NT2/D1 (cell line): ENCODE measurements around the gene MTHFD1.
A peak's percentile ranks its signal among the peaks of the same experiment; 100 is the strongest.

Source experiments
- DNase-seq: peaks from one replicate; pipeline ENCODE4 v3.0.0-alpha.2; 2011; ENCODE audit warnings: low read depth, low spot score
- H3K27me3 ChIP-seq: 2 replicates; pipeline ENCODE4 v1.6.0; 2011; ENCODE audit warnings: mild to moderate bottlenecking; ENCODE audit not compliant: insufficient read length, insufficient read depth
- H3K36me3 ChIP-seq: 2 replicates; pipeline ENCODE4 v1.6.1; 2011; ENCODE audit warnings: mild to moderate bottlenecking, low read length, mixed read lengths; ENCODE audit not compliant: insufficient read depth, insufficient read length
- H3K4me1 ChIP-seq: 2 replicates; pipeline ENCODE4 v1.5.1; 2011; ENCODE audit not compliant: insufficient read depth, insufficient read length
- H3K4me3 ChIP-seq: 2 replicates; pipeline ENCODE4 v1.5.1; 2011; ENCODE audit warnings: low read depth; ENCODE audit not compliant: insufficient read length
- H3K9ac ChIP-seq: 2 replicates; pipeline ENCODE4 v1.6.0; 2011; ENCODE audit warnings: low read depth; ENCODE audit not compliant: insufficient read length
- H3K9me3 ChIP-seq: 2 replicates; pipeline ENCODE4 v1.5.1; 2011; ENCODE audit warnings: mild to moderate bottlenecking, low read length; ENCODE audit not compliant: insufficient read depth
- SUZ12 ChIP-seq: IDR thresholded peaks from 2 replicates; pipeline ENCODE4 v1.6.1; 2011; ENCODE audit not compliant: insufficient read length, insufficient read depth; ENCODE audit errors: extremely low read depth
- YY1 ChIP-seq: IDR thresholded peaks from 2 replicates; pipeline ENCODE4 v1.6.1; 2011; ENCODE audit not compliant: insufficient read length, insufficient read depth
- ZNF274 ChIP-seq: IDR thresholded peaks from 2 replicates; pipeline ENCODE4 v1.6.1; 2011; ENCODE audit warnings: mild to moderate bottlenecking, low read depth, low read length

MTHFD1 gene

DNA sequence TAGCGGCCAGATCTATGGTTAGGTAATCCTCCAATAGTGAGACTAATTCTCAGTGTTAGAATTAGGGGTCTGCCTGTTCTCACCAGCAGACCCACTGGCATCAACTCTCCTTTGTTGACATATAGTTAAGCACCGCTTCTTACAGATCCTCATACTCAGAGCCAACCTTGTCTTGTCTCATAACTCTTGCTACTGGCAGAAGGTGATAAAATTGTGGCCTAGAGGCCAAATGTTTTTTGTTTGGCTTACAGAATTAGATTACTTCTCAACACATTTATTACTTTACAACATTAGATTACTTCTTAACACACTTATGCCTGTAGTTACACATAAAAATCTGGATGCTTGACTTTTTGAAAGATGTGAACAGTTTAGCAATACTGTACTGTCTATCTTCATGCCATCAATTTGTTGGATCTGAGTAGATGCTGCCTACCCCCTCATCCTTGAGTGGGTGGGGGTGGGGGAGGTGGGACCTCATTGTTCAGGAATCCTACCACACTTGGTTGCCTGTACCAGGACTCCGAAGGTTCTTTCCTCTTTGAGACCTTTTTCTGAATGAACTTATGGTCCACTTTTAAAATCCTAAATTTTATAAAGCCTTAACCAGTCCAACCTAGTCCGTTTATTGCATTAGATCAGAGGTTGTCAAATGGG lies 7.0 kb downstream of the MTHFD1 start:
- no peak overlapping the region for H3K4me3 ChIP-seq
- H3K9me3 ChIP-seq: no peaks in the 10 kb centered on the region
- no peaks in the 10 kb centered on the region for H3K27me3 ChIP-seq
- TF ChIP-seq YY1 (no peak), SUZ12 (no peak), ZNF274 (no peak)
- peaks cover 49% of the 10 kb centered on the region for H3K36me3 ChIP-seq
- H3K9ac ChIP-seq: no peak overlapping the region
- DNase-seq: no peak
- H3K4me1 ChIP-seq: peaks cover 6% of the 10 kb centered on the region

DNA sequence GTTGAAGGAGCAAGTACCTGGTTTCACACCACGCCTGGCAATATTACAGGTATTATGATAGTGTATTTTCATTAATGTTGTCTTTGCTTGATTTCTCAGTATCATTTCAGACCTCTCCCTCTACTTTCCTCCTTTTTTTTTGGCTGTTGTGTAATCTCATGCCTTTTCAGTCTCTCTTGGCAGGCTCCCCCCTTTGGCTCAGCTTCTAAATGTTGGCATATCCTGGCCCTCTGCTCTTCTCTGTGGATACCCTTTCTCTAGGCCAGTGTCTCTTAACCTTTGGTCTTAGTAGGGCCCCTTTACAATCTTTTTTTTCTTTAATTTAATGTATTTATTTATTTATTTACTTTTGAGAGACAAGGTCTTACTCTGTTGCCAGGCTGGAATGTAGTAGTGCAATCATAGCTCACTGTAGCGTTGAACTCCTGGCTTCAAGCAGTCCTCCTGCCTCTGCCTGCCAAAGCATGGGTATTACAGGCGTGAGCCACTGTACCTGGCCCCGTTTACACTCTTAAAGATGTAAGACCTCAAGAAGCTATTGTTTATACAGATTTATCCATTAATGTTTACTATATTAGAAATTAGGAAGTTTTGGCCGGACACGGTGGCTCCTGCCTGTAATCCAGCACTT lies 12.8 kb downstream of the MTHFD1 start:
- Histone ChIP-seq H3K27me3 (no peaks in the 10 kb centered on the region), H3K36me3 (peaks cover 42% of the 10 kb centered on the region), H3K9me3 (no peaks in the 10 kb centered on the region), H3K4me3 (no peak overlapping the region), H3K4me1 (no peaks in the 10 kb centered on the region), H3K9ac (no peak overlapping the region)
- DNase-seq: no peak
- TF ChIP-seq SUZ12 (no peak), YY1 (no peak), ZNF274 (no peak)

DNA sequence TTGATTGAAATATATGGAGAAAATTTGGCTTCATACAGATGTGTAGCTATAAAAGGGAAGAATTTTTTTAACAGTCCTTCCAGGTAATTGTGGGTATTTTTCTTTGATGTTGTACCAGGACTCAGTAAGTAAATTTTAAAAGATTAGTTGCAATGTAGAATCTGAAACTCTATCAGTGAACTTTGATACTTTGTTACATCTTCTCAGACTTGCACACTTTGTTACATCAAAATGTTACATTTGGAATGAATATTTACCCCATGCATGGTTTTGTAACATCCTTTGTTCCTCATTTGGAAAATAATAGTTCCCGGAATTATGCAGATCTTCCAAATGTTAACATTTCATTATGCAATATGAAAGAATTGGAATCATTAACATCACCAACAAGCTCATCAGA lies 13.8 kb downstream of the MTHFD1 start:
- no peaks in the 10 kb centered on the region for H3K9me3 ChIP-seq
- no peak overlapping the region for H3K9ac ChIP-seq
- H3K4me1 ChIP-seq: no peaks in the 10 kb centered on the region
- H3K27me3 ChIP-seq: no peaks in the 10 kb centered on the region
- no peak for DNase-seq
- no peak for TF ChIP-seq YY1
- TF ChIP-seq ZNF274: no peak
- TF ChIP-seq SUZ12: no peak
- H3K36me3 ChIP-seq: peaks cover 47% of the 10 kb centered on the region
- H3K4me3 ChIP-seq: no peak overlapping the region

DNA sequence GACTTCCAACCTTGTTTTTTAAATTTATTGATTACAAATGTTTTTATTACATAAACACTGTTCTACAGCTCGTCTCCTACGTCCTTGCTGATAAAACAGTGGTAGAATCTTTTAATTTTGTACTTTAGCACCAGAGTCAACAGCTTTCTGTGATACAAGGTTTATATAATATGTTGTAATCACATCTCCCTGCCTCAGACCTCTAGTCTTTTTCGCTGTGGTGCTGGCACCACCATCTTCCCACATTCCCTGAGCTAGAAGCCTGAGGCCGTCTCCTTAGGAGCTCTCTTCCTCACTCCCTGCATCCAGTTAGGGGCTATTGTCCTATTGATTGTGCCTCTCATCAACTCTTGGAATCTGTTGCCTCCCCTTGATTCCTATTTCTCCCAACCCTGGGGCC lies 17.1 kb downstream of the MTHFD1 start:
- peaks cover 46% of the 10 kb centered on the region for H3K36me3 ChIP-seq
- H3K27me3 ChIP-seq: no peaks in the 10 kb centered on the region
- H3K4me3 ChIP-seq: no peak overlapping the region
- H3K9ac ChIP-seq: no peak overlapping the region
- no peak for TF ChIP-seq ZNF274
- TF ChIP-seq YY1: no peak
- no peak for TF ChIP-seq SUZ12
- no peaks in the 10 kb centered on the region for H3K4me1 ChIP-seq
- no peaks in the 10 kb centered on the region for H3K9me3 ChIP-seq
- DNase-seq: peak; percentile 35

DNA sequence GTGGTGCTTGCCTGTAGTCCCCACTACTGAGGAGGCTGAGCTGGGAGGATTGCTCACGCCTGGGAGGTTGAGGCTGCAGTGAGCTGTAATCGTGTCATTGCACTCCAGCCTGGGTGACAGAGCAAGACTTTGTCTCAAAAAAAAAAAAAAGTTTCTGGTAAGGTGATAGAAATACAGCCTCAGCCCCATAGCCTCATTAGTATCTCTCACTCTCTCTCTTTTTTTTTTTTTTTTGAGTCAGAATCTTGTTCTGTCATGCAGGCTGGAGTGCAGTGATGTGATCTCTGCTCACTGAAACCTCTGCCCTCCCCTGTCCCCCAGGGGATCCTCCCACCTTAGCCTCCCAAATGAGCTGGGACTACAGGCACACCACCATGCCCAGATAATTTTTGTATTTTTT lies 19.2 kb downstream of the MTHFD1 start:
- H3K4me3 ChIP-seq: no peak overlapping the region
- H3K36me3 ChIP-seq: peaks cover 45% of the 10 kb centered on the region
- H3K9ac ChIP-seq: no peak overlapping the region
- no peak for TF ChIP-seq ZNF274
- no peak for TF ChIP-seq YY1
- TF ChIP-seq SUZ12: no peak
- no peaks in the 10 kb centered on the region for H3K4me1 ChIP-seq
- DNase-seq: no peak
- H3K27me3 ChIP-seq: no peaks in the 10 kb centered on the region
- H3K9me3 ChIP-seq: no peaks in the 10 kb centered on the region

DNA sequence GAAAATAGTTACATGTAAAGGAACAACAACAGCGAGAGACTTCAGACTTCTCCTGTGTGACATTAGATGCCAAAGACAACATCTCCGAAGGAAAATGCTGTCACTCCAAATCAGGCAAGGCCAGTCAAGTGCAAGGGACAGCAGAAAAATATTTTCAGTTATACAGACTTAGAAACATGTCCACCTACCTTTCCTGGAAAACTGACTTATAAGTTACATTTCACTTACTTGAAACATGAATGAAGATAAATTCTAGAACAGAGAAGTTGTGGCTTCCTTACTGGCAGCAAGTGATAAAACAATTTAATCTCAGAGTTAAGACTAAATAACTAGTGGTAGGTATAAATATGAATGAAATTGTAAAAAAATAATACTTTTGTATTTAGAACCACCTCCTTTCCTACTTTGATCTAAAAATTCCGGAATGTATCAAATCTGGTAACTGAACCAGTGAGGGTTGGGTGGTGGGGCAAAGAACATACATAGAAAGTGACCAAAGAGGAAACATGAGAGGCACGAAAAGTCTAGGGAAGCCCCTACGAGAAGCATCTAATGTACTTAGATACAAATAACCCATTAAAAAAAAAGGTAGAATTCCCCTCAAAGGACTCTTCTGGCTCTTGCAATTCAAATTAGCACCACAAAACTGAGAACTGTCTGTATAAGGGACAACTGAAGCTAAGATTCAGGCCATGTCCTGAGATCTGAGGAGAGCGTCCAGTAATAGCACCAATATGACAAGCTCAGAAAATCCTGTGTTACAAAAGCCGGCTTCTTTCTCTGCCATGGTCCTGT lies 21.2 kb downstream of the MTHFD1 start:
- Histone ChIP-seq H3K9me3 (no peaks in the 10 kb centered on the region), H3K9ac (no peak overlapping the region), H3K4me1 (no peaks in the 10 kb centered on the region), H3K36me3 (peaks cover 47% of the 10 kb centered on the region), H3K4me3 (no peak overlapping the region), H3K27me3 (no peaks in the 10 kb centered on the region)
- DNase-seq: no peak
- TF ChIP-seq YY1 (no peak), SUZ12 (no peak), ZNF274 (no peak)

DNA sequence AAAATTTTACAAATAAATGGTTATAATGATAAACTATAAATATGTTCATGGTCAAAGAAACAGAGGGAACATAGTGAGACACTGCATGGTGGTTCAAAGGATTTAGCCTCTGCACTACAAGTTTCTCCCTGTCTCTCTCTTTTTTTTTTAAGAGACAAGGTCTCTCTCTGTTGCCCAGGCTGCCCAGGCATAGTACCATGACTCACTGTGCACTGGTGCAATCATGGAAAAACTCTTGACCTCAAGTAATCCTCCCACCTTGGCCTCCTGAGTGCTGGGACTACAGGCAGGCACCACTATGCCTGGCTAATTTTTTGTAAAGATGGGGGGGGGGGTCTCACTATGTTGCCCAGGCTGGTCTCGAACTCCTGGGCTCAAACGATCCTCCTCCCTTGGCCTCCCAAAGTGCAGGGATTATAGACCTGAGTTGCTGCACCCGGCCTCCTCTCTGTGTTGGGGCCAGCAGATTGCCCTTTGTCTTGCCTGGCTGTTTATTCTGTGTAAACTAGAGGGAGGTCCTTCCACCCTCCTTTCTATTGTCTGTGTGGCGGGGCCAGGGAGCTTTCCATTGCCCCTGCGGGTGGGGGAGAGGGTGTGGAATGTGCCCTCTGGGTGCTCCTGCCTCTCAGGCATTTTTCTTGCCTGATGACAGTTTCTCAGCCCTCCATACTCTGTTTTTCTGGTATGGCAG lies 22.1 kb downstream of the MTHFD1 start:
- Histone ChIP-seq H3K4me1 (no peaks in the 10 kb centered on the region), H3K36me3 (peaks cover 46% of the 10 kb centered on the region), H3K9me3 (no peaks in the 10 kb centered on the region), H3K4me3 (no peak overlapping the region), H3K9ac (no peak overlapping the region), H3K27me3 (no peaks in the 10 kb centered on the region)
- TF ChIP-seq YY1 (no peak), ZNF274 (no peak), SUZ12 (no peak)
- peak; percentile 23 for DNase-seq
